ENCODE results near the gene PAX4.

Gene PAX4

DNA sequence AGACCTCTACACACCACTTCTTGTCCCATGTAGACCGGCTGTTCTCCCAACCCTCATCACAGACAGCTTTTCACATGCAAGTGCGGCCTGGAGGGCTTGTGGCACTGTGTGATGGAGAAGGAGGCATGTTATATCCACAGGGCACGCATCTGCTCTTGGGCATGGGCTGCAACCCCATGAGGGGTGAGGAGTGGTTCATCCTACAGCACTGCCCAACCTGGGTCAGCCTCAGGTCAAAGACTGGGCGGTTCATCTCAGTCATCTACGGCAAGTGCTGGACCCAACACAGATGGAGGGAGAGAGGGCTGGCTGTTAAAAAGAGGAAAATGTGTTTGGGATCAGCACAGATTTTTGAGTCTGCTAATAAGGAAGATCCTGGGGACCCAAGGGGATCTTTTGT, 22.2 kb downstream of the PAX4 start:
- TF ChIP-seq, protein P1, sequence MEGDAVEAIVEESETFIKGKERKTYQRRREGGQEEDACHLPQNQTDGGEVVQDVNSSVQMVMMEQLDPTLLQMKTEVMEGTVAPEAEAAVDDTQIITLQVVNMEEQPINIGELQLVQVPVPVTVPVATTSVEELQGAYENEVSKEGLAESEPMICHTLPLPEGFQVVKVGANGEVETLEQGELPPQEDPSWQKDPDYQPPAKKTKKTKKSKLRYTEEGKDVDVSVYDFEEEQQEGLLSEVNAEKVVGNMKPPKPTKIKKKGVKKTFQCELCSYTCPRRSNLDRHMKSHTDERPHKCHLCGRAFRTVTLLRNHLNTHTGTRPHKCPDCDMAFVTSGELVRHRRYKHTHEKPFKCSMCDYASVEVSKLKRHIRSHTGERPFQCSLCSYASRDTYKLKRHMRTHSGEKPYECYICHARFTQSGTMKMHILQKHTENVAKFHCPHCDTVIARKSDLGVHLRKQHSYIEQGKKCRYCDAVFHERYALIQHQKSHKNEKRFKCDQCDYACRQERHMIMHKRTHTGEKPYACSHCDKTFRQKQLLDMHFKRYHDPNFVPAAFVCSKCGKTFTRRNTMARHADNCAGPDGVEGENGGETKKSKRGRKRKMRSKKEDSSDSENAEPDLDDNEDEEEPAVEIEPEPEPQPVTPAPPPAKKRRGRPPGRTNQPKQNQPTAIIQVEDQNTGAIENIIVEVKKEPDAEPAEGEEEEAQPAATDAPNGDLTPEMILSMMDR (IDR thresholded peaks at IDR 0.05; ENCODE audit: low read depth, low read length, missing control alignments) = no peak
- no peak overlapping the region for H3K4me3 ChIP-seq (ENCODE audit: low read depth, low read length)
- no peak for DNase-seq (ENCODE audit: low read depth)
- in situ Hi-C loops (cut with HindIII; ENCODE audit: low sequenced_read_pairs) = loop anchor here (25.0 kb wide), 1 partner anchor 617 kb away; no protein-coding TSS in a partner anchor

DNA sequence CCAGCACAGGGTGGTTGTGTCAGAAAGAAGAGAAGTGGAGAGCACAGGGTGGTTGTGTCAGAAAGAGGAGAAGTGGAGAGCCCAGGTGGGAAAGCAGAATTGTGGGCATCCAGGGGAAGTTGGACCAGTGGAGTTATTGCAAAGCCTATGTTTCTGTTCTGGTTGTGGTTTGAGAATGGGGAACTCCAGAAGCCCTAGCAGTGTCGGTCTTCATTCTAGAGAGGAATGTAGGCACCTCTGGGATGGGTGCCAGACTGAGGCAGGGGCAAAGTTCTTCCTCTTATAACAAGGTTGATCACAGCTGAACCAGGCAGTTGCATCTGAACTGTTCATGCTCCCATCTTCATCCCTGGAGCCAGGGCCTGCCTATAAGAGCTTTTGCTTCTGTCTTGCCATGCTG, 23.5 kb downstream of the PAX4 start:
- no peak for DNase-seq (ENCODE audit: low read depth)
- in situ Hi-C loops (cut with HindIII; ENCODE audit: low sequenced_read_pairs) = loop anchor here (25.0 kb wide), 1 partner anchor 618 kb away; no protein-coding TSS in a partner anchor
- TF ChIP-seq, protein P1 (IDR thresholded peaks at IDR 0.05; ENCODE audit: low read depth, low read length, missing control alignments) = no peak
- no peak overlapping the region for H3K4me3 ChIP-seq (ENCODE audit: low read depth, low read length)

DNA sequence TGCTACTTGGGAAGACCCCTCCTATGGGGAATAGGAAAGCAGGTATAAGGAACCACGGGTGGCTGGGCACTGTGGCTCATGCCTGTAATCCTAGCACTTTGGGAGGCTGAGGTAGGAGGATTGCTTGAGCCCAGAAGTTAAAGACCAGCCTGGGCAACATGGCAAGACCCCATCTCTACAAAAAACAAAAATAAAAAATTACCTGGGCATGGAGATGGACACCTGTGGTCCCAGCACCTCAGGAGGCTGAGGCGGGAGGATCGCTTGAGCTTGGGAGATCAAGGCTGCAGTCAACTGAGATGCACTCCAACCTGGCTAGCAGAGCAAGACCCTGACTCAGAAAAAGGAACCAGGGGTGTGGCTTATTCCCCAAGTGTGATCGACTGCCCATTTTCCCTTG, 25.4 kb downstream of the PAX4 start:
- H3K4me3 ChIP-seq (ENCODE audit: low read depth, low read length) = no peak overlapping the region
- TF ChIP-seq, protein P1 (IDR thresholded peaks at IDR 0.05; ENCODE audit: low read depth, low read length, missing control alignments) = no peak
- in situ Hi-C loops (cut with HindIII; ENCODE audit: low sequenced_read_pairs) = loop anchor here (25.0 kb wide), 1 partner anchor 620 kb away; no protein-coding TSS in a partner anchor
- no peak for DNase-seq (ENCODE audit: low read depth)

DNA sequence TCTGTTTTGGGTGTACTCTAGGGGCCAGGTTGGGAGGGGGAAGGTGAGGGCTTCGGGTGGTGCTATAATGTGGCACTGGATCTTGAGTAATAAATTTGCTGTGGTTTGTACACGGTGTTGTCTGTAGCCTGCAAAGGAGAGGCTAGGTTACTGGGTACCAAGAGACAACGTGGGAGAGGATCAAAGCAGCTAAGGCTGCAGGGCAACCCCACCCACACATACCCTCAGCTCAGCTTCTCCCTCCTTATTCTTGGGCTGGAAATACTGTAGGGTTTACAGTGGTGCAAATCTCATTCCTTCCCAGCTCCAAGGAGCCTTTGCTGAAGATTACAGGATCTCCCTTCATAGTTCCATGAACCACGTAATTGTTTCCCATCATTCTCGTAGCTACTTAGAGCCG, 26.4 kb downstream of the PAX4 start:
- no peak for DNase-seq (ENCODE audit: low read depth)
- TF ChIP-seq, protein P1 (IDR thresholded peaks at IDR 0.05; ENCODE audit: low read depth, low read length, missing control alignments) = no peak
- no peak overlapping the region for H3K4me3 ChIP-seq (ENCODE audit: low read depth, low read length)
- in situ Hi-C loops (cut with HindIII; ENCODE audit: low sequenced_read_pairs) = loop anchor here (25.0 kb wide), 1 partner anchor 621 kb away; no protein-coding TSS in a partner anchor

DNA sequence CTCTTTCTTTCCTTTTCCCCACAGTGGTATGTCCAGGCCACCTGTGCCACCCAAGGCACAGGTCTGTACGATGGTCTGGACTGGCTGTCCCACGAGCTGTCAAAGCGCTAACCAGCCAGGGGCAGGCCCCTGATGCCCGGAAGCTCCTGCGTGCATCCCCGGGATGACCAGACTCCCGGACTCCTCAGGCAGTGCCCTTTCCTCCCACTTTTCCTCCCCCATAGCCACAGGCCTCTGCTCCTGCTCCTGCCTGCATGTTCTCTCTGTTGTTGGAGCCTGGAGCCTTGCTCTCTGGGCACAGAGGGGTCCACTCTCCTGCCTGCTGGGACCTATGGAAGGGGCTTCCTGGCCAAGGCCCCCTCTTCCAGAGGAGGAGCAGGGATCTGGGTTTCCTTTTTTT, 26.8 kb downstream of the PAX4 start:
- no peak for DNase-seq (ENCODE audit: low read depth)
- in situ Hi-C loops (cut with HindIII; ENCODE audit: low sequenced_read_pairs) = loop anchor here (25.0 kb wide), 1 partner anchor 621 kb away; no protein-coding TSS in a partner anchor
- H3K4me3 ChIP-seq (ENCODE audit: low read depth, low read length) = no peak overlapping the region
- TF ChIP-seq, protein P1 (IDR thresholded peaks at IDR 0.05; ENCODE audit: low read depth, low read length, missing control alignments) = no peak

DNA sequence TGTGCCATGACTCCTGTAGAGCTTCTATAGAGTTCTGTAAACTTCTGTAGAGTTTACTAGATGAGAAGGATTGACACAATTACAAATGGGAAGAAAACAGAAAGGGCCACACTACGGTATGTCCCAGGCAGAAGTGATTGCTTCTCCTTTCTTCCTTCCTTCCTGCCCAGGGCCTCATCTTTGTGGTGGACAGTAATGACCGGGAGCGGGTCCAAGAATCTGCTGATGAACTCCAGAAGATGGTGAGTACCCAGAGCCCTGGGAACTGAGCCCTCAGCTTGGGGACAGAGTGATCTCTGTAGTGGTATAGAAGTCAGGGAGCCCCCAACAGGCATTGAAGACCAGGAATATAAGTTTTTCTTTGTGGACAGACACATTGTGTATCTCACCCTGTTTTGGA, 28.0 kb downstream of the PAX4 start:
- in situ Hi-C loops (cut with HindIII; ENCODE audit: low sequenced_read_pairs) = loop anchor here (25.0 kb wide), 1 partner anchor 622 kb away; no protein-coding TSS in a partner anchor
- no peak overlapping the region for H3K4me3 ChIP-seq (ENCODE audit: low read depth, low read length)
- TF ChIP-seq, protein P1 (IDR thresholded peaks at IDR 0.05; ENCODE audit: low read depth, low read length, missing control alignments) = no peak
- DNase-seq (ENCODE audit: low read depth) = no peak

Data from astrocyte of the cerebellum (primary cell).